Activated naive CD4-positive, alpha-beta T cell treated with anti-CD3 and anti-CD28 coated beads, Interleukin-2, amount 50 U/mL, for 16 hours (primary cell): ENCODE results near the gene ATP6V1B1.
A peak's percentile ranks its signal among the peaks of the same experiment; 100 is the strongest.

Source experiments
- DNase-seq: peaks from one replicate; pipeline ENCODE4 v3.0.0-alpha.2; 2020

Gene ATP6V1B1

DNA sequence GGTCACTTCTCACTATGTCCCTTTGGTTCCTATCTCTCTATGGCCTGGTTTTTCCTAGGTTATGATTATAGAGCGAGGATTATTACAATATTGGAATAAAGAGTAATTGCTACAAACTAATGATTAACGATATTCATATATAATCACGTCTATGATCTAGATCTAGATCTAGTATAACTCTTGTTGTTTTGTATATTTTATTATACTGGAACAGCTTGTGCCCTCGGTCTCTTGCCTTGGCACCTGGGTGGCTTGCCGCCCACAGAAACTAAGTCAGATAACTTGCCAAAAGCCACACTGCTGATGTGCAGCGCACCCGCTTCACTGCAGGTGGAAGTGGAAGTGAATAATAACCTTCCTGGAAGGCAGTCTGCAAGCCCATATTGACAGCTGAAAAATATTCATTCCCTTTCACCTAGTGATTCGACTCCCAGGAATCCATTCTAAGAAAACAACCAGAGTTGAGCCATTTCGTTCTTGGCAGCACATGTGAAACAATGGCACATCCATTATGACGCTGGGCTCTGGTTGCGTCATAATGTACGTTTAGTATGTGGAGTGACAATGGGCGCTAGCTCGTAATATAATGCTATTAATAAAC lies 42.0 kb downstream of the ATP6V1B1 start:
- no peak for DNase-seq

GRCh38 chr2:70978341-70979179 lies 42.9 kb downstream of the ATP6V1B1 start, which contains the start of gene ANKRD53:
Gene ANKRD53, plus strand, starts transcription at chr2:70978630. Its CDS starts 16 bp downstream, at chr2:70978646.
- DNase-seq, result no peak

DNA sequence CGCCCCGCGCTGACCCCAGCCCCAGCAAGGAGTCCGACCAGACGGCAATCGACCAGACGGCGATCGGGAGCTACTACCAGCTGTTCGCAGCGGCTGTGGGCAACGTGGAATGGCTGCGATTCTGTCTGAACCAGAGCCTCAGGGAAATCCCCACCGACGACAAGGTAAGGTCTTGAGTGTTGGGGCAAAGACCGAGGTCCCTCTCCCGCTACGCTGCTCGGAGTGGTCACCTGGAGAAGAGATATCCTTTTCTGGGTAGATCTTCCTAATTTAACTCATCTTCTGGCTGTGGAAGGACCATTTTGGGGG lies 43.4 kb downstream of the ATP6V1B1 start:
- no peak for DNase-seq

- no peak for DNase-seq
Measured at GRCh38 chr2:70979626-70980025, 43.9 kb downstream of the ATP6V1B1 start.

DNA sequence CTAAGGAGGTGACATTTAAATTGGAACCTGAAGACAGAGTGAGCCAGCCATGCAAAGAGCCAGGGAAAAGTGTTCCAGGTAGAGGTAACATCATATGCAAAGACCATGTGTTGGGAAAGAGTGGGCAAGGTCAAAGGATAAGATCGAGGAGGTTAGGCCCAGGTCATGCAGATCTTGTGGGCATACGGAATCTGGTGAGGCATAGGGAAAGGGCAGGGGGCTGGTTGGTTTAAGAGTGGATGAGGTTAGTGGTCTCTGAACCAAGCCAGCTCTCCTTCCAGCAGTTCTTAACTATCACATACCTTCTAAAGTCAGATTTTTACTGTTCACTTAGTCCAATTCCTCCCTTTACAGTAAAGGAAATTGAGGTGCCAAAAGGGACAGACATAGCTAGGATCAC lies 45.7 kb downstream of the ATP6V1B1 start:
- DNase-seq, result no peak

- DNase-seq, result no peak
Measured at GRCh38 chr2:70981866-70982810, 46.4 kb downstream of the ATP6V1B1 start.

DNA sequence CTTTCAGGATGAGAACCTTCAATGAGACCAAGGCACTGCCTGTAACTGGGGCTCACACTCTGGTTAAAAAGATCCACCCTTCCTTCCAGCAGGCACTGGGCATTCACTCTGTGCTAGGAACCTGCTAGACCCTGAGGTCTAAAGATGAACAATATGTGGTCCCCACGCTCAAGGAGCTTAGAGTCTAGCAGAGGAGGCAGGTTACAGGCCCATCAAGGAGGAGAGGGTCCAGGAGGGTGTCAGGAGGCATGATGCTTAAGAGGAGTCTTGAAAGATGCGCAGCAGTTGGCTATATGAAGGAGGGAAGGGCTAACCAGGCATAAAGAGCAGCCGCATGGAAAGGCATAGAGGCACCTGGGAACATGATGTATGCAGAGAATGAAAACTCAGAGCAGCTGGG lies 47.3 kb downstream of the ATP6V1B1 start:
- no peak for DNase-seq

- DNase-seq, result no peak
Measured at GRCh38 chr2:70983506-70984227, 48.0 kb downstream of the ATP6V1B1 start.

DNA sequence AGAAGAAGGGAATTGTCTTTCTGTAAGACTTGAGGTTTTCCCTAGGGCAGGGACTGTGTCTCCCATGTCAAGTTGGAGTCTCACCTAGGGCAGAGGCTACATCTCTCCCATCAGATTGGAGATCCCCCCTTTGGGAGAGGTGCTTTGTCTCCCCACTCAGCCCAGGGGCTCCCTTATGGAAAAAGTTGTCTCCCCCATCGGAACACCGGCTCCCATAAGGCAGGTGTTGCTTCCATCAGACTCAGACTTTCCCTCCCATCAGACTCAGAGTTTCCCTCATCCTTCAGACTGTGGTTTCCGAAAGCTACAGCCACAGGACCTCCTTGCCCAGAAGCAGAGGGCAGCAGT lies 48.5 kb downstream of the ATP6V1B1 start:
- no peak for DNase-seq

DNA sequence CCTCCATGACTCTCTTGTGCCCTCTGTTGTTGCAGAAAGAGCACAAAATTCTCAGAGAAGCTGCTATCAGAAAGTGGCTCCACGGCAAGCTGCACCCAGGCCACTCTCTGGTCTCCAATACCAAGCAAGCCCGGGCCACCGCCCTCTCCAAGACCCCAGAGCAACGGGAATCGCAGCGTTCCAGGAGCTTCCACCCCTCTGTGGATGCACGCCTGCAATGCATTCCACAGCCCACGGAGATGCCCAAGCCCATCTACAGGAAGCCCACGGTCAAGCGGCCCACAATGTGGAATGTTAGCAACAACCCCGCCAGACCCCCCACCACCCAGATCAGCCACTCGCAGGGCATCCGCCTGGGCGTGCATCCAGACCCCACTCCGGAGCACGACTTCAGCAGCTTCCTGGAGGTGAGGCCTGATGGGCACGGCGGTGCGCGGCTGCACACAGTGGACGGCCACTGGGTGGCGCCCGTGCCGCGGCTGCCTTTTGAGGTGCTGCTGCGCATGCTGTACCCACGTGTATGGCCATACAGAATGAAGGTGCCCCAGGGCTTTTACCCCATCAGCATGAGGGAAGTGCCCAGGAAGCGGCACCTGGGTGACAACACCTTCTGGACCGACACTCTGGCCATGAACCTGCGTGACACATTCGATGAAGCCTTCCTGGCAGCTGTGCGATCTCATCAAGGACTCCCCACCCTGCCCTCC lies 49.0 kb downstream of the ATP6V1B1 start:
- DNase-seq, result peak; percentile 84

GRCh38 chr2:70985283-70985688 lies 49.6 kb downstream of the ATP6V1B1 start:
- no peak for DNase-seq

DNA sequence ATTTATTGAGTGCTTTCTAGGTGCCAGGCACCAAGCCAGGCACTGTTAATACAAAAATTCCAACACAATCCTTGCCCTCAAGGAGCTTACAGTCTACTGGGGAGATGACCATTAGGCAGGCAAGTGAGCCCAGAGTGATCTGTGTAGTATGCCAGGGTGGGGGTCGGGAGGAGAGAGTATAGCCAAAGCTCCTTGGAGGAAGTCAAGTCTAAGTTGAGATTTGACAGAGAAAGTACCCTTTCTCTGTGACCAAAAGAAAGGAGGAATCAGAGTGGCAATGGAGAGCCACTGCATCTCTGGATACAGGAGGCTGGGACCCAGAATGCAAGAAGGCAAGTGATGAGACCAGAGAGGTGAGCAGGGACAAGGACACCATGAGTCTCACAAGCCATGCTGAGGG lies 50.3 kb downstream of the ATP6V1B1 start:
- no peak for DNase-seq

DNA sequence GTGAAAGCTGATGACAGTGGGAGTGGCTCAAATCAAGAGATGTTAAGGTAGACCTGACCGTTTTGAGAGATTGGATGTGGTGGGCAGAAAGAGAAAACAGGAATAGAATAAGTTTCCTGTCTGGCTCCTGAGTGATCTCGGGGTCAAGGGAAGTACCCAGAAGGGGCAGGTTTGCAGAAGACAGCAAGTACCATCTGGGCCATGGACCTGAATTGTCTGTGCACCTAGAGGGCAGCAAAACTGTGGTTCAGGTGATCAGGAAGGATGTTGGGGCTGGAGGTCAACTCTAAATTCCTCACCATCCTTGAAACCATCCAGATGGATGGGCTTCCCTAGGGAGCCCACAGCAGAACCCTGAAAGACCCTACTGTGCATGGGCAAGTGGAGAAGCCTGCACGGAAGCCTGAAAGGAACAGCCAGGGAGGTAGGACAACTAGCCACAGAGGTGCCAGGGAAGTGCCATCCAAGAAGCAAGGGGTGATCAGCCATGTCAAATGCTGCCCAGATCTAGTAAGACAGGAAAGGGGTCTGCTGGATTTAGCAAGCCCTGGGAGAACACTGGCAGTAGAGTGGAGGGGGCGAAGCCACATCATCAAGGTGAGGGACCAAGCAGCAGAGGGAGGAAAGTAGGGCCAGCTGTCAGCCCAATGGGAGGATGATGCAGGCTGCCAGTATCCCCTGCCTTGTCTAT lies 50.9 kb downstream of the ATP6V1B1 start:
- no peak for DNase-seq

DNA sequence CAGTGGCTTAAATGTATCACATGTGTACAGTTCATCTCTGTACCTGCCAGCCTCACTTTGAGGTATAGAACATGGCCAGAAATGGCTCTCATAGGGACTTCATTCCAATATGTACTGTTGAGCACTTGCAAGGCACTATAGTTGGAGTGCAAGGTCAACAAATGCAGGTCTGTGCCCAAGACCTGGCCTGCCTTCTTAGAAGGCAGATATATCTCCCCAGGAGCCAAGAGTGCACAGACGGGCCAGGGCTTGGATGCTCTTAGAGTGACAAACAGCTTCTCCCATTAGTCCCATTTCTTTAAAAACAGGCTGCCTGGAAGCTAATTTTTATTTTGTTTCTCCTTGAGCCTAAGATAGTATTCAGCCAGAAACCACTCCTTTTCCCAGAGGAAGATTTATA lies 51.7 kb downstream of the ATP6V1B1 start:
- DNase-seq, result no peak

DNA sequence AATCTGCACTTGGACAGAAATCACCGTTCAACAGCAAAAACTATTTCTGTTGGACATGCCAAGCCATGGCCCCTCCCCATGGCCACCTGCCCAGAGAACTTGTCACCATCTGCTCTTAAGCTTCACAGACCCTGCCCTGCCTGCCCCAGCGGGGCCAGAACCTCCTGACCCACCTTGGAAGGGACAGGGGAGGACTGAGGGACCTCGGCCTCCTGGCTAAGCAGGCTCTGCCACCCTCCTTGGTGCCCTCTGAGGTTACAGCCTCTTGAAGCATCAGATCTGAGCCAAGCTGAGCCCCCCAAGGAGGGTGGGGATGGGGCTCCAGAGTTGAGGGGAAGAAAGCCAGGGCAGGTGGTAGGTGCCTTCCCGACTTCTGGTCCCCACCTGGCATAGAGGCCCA lies 52.5 kb downstream of the ATP6V1B1 start:
- DNase-seq, result no peak

- DNase-seq, result no peak
Measured at GRCh38 chr2:70988726-70989648, 53.3 kb downstream of the ATP6V1B1 start.

GRCh38 chr2:70990216-70990615 lies 54.5 kb downstream of the ATP6V1B1 start:
- no peak for DNase-seq

GRCh38 chr2:70991142-70991541 lies 55.4 kb downstream of the ATP6V1B1 start:
- no peak for DNase-seq

DNA sequence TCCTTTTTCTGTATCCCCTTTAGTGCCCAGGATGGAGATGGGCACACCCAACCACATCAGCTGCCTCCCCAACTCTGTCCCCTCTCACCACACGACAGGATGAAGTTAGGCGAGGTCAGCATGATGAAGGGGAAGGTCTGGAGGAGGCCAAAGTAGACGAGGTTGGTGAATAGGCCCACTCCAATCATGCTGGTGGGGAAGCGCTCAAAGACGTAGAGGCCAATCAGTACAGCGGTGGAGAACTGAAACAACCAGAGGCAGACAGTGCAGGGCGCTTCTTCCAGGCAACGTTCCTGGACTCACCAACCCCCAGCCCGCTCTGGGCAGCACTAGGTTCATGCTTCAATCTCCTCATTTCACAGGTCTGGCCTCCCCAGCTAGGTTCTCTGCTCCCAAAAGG lies 56.0 kb downstream of the ATP6V1B1 start:
- no peak for DNase-seq
